Endothelial cell of umbilical vein (primary cell): ENCODE results near the gene TBC1D14. TPM values are rescaled to one million over a fixed set of nuclear protein-coding genes. Genes with fewer than 3 reads are reported as not detected.

Experiments
- BruUV-seq: library from RNA; stranded (reverse); fragments of 400-500 nt; replicated peaks from 2 replicates; lab custom pipeline; 2021; lab: Mats Ljungman, UMichigan
- CTCF ChIA-PET: fragments of 300-600, 350-600 bp; sonication (Branson Sonifier 250); formaldehyde crosslinking; loops from one replicate; lab custom pipeline; 2021; ENCODE audit warnings: antibody characterized with exemption, inconsistent platforms; lab: Charles Lee
- POLR2A ChIA-PET: fragments of 300-600, 350-600 bp; sonication (Branson Sonifier 250); formaldehyde crosslinking; loops from one replicate; lab custom pipeline; 2021; ENCODE audit warnings: antibody characterized with exemption, inconsistent platforms; lab: Charles Lee
- DNase-seq: peaks from one replicate; pipeline ENCODE4 v3.0.0-alpha.2; 2011; ENCODE audit warnings: low read depth, low spot score
- FAIRE-seq: peaks from 2 replicates; lab custom pipeline; 2011; peaks lifted over from hg19 to GRCh38; lab: Jason Lieb, UNC
- H2AFZ ChIP-seq: 2 replicates; pipeline ENCODE4 v1.6.0; 2012; ENCODE audit warnings: low read depth, low read length, control low read depth, inconsistent platforms
- H3K27ac ChIP-seq: 2 replicates; pipeline ENCODE4 v1.5.1; 2011; ENCODE audit warnings: low read depth, mild to moderate bottlenecking, control low read depth, low read length, moderate library complexity; ENCODE audit not compliant: insufficient read depth
- H3K27me3 ChIP-seq, 2 experiments: 2 replicates each; pipeline versions ENCODE4 v1.6.0 to v1.6.1; 2011; ENCODE audit warnings: low read length in 2 of 2, mixed read lengths in 1 of 2; ENCODE audit not compliant: control insufficient read depth in 2 of 2, insufficient read depth in 2 of 2
- H3K36me3 ChIP-seq, 2 experiments: 2 replicates in 1 of 2; 3 replicates in 1 of 2; pipeline ENCODE4 v1.5.1; 2011; ENCODE audit warnings: low read length in 2 of 2, mild to moderate bottlenecking in 1 of 2, moderate library complexity in 1 of 2; ENCODE audit not compliant: control insufficient read depth in 2 of 2, insufficient read depth in 2 of 2; ENCODE audit errors: extremely low read depth in 1 of 2
- H3K4me1 ChIP-seq: 3 replicates; pipeline ENCODE4 v1.5.1; 2011; ENCODE audit warnings: mild to moderate bottlenecking, low read length; ENCODE audit not compliant: control insufficient read depth, insufficient read depth; ENCODE audit errors: extremely low read depth
- H3K4me2 ChIP-seq: 2 replicates; pipeline ENCODE4 v1.6.1; 2011; ENCODE audit warnings: low read length, control low read depth, mixed read lengths; ENCODE audit not compliant: insufficient read depth
- H3K4me3 ChIP-seq, 3 experiments: fragments of 200-600 bp in 1 of 3; sonication (generic), shearing (Covaris generic) in 1 of 3; replicated peaks in 1 of 3; 2 replicates each; pipeline ENCODE4 v1.5.1; 2011 to 2016; ENCODE audit warnings: control low read depth in 3 of 3, low read length in 3 of 3, mild to moderate bottlenecking in 2 of 3, inconsistent platforms in 1 of 3, low read depth in 1 of 3, moderate library complexity in 1 of 3; ENCODE audit not compliant: insufficient read depth in 1 of 3
- H3K79me2 ChIP-seq: 2 replicates; pipeline ENCODE4 v1.6.0; 2012; ENCODE audit warnings: low read length, inconsistent platforms; ENCODE audit not compliant: control insufficient read depth, insufficient read depth
- H3K9ac ChIP-seq: replicated peaks from 2 replicates; pipeline ENCODE3; 2011; ENCODE audit warnings: low read length, control low read depth; ENCODE audit not compliant: insufficient read depth; ENCODE audit errors: extremely low read depth
- H3K9me1 ChIP-seq: replicated peaks from 3 replicates; pipeline ENCODE4 v1.6.0; 2011; ENCODE audit warnings: mild to moderate bottlenecking, low read length; ENCODE audit not compliant: control insufficient read depth, insufficient read depth; ENCODE audit errors: extremely low read depth
- H3K9me3 ChIP-seq: replicated peaks from 2 replicates; pipeline ENCODE4 v1.5.1; 2012; ENCODE audit warnings: low read length, inconsistent platforms; ENCODE audit not compliant: control insufficient read depth, insufficient read depth
- H4K20me1 ChIP-seq: replicated peaks from 2 replicates; pipeline ENCODE3; 2011; ENCODE audit warnings: mild to moderate bottlenecking, low read length; ENCODE audit not compliant: control insufficient read depth, insufficient read depth; ENCODE audit errors: extremely low read depth
- EZH2 ChIP-seq: IDR thresholded peaks from 2 replicates; pipeline ENCODE4 v1.6.1; 2012; ENCODE audit warnings: borderline replicate concordance, low read depth, mild to moderate bottlenecking, moderate library complexity, low read length, inconsistent platforms; ENCODE audit not compliant: severe bottlenecking
- GATA2 ChIP-seq: IDR thresholded peaks from 2 replicates; pipeline ENCODE4 v1.7.0; 2011; ENCODE audit warnings: low read depth, mild to moderate bottlenecking, moderate library complexity, mixed read lengths, low read length; ENCODE audit not compliant: insufficient read length, insufficient read depth
- dilution Hi-C: fragments of 300-500 bp; cut with MboI; formaldehyde crosslinking; loops from one replicate; pipeline ENCODE4 v1.15.0; 2019; ENCODE audit warnings: low sequenced_read_pairs; ENCODE audit not compliant: extremely low pct_ligation_motif_present
- intact Hi-C: fragments of 100-400 bp; cut with micrococcal nuclease; formaldehyde crosslinking; loops from one replicate; pipeline ENCODE4 v1.10.0; 2022
- polyA plus RNA-seq, 4 experiments: library from polyadenylated mRNA; depleted of rRNA in 3 of 4; stranded (reverse) in 3 of 4; unstranded in 1 of 4; fragments of >200 nt; gene quantifications; 2 replicates each; pipeline versions ENCODE4 v1.2.1 to v1.2.3, GENCODE V29; 2011 to 2012; ENCODE audit warnings: missing spikeins in 1 of 4
- total RNA-seq: library from RNA; stranded (reverse); gene quantifications from 2 replicates; pipeline ENCODE4 v1.2.3, GENCODE V29; 2021
- TF ChIP-seq, protein P1 (sequence below), 2 donors: IDR thresholded peaks; 1 replicate in 1 of 2; 2 replicates in 1 of 2; pipeline ENCODE4 v1.5.1; 2011; ENCODE audit warnings: low read length in 2 of 2, mild to moderate bottlenecking in 2 of 2, moderate library complexity in 2 of 2, control low read depth in 1 of 2, inconsistent platforms in 1 of 2, low read depth in 1 of 2; ENCODE audit not compliant: insufficient read depth in 1 of 2; ENCODE audit errors: extremely low read depth in 1 of 2

The TBC1D14 gene
- total and polyA plus RNA-seq, 2 donors (not counting 3 experiments of a cell fraction or from before 2014, with no cell fraction given): 23.7 to 24.8 TPM

DNA sequence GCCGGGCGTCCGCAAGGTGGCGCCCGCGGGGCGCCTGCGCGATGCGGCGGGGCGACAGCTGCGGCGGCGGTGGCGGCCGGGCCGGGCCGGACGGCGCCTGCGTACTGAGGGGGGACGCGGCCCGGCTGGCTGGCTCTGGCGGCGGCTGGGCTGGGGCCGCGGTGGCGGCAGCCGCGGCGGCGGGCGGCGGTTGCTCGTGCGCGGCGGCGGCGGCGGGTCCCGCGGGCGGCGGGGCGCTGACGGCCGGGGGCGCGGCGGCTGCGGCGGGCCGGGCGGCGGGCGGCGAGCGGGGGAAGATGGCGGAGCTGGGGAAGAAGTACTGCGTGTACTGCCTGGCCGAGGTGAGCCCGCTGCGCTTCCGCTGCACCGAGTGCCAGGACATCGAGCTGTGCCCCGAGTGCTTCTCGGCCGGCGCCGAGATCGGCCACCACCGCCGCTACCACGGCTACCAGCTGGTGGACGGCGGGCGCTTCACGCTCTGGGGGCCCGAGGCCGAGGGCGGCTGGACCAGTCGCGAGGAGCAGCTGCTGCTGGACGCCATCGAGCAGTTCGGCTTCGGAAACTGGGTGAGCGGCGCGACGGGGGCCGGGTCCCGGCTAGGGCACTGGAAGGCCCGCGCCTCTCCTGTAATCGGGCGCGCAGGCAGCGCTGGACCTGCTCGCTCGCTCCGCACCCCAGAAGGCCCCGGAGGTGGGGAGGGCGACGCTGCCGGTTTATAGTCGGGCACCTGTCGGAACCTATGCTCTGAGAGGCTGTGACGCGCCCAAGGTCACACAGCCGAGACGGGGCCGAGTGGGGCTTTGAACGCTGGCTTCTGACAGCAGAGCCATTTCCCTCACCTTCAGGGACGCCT is 133.9 kb downstream of the TBC1D14 start, which contains the start of gene TADA2B:
Gene TADA2B (plus strand): TSS at position 89 of the 853 bp plus-strand sequence. CDS start 208 bp downstream, at position 297.
- no TSS peak for BruUV-seq
- H3K4me2 ChIP-seq: peak within 1 kb of the TSS; percentile 68
- no peaks in the 10 kb centered on the region for H3K9me1 ChIP-seq
- intact Hi-C loops: loop anchor here (1.0 to 10.0 kb wide), 5 partner anchors 12 to 259 kb away; partner anchors contain the start of genes GRPEL1, KIAA0232 and TBC1D14
- peaks cover 17% of the 10 kb centered on the region for H3K4me1 ChIP-seq
- H3K79me2 ChIP-seq: peaks cover 41% of the 10 kb centered on the region
- no peaks in the 10 kb centered on the region for H3K9me3 ChIP-seq
- POLR2A ChIA-PET: interaction anchor here (0.8 to 1.3 kb wide), 4 partner anchors 11 to 57 kb away, joined by 3 to 10 read pairs (median 3); partner anchors contain the start of gene GRPEL1
- CTCF ChIA-PET: interaction anchor here (0.7 to 4.6 kb wide), 13 partner anchors 8 to 138 kb away, joined by 3 to 41 read pairs (median 7); partner anchors contain the start of gene GRPEL1
- H4K20me1 ChIP-seq: no peaks in the 10 kb centered on the region
- H3K36me3 ChIP-seq: no peaks in the 10 kb centered on the region
- H3K27ac ChIP-seq: peak within 1 kb of the TSS; percentile 68
- peak within 1 kb of the TSS; percentile 97 for H2AFZ ChIP-seq
- DNase-seq (peak; percentile 70), FAIRE-seq (peak; percentile 62)
- peak within 1 kb of the TSS; percentile 81 for H3K9ac ChIP-seq
- H3K4me3 ChIP-seq: peak within 1 kb of the TSS; percentile 69 to 91 (median 75)
- no peak for TF ChIP-seq EZH2
- TF ChIP-seq GATA2: no peak
- TF ChIP-seq, protein P1, sequence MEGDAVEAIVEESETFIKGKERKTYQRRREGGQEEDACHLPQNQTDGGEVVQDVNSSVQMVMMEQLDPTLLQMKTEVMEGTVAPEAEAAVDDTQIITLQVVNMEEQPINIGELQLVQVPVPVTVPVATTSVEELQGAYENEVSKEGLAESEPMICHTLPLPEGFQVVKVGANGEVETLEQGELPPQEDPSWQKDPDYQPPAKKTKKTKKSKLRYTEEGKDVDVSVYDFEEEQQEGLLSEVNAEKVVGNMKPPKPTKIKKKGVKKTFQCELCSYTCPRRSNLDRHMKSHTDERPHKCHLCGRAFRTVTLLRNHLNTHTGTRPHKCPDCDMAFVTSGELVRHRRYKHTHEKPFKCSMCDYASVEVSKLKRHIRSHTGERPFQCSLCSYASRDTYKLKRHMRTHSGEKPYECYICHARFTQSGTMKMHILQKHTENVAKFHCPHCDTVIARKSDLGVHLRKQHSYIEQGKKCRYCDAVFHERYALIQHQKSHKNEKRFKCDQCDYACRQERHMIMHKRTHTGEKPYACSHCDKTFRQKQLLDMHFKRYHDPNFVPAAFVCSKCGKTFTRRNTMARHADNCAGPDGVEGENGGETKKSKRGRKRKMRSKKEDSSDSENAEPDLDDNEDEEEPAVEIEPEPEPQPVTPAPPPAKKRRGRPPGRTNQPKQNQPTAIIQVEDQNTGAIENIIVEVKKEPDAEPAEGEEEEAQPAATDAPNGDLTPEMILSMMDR (IDR thresholded peaks at IDR 0.05; ENCODE audit: extremely low read depth in 1 of 2, insufficient read depth in 1 of 2, low read depth in 1 of 2, low read length in 2 of 2): peak in 1 of 2 donors; percentile 8
- no peaks in the 10 kb centered on the region for H3K27me3 ChIP-seq
- dilution Hi-C loops: no loop called here
